ENCODE data around the gene ZFP36. TPM values are rescaled to one million over a fixed set of nuclear protein-coding genes. Genes with fewer than 3 reads are reported as not detected.

The ZFP36 gene
- total RNA-seq, 2 experiments from 2014 or later = 74.6 to 80.3 TPM

DNA sequence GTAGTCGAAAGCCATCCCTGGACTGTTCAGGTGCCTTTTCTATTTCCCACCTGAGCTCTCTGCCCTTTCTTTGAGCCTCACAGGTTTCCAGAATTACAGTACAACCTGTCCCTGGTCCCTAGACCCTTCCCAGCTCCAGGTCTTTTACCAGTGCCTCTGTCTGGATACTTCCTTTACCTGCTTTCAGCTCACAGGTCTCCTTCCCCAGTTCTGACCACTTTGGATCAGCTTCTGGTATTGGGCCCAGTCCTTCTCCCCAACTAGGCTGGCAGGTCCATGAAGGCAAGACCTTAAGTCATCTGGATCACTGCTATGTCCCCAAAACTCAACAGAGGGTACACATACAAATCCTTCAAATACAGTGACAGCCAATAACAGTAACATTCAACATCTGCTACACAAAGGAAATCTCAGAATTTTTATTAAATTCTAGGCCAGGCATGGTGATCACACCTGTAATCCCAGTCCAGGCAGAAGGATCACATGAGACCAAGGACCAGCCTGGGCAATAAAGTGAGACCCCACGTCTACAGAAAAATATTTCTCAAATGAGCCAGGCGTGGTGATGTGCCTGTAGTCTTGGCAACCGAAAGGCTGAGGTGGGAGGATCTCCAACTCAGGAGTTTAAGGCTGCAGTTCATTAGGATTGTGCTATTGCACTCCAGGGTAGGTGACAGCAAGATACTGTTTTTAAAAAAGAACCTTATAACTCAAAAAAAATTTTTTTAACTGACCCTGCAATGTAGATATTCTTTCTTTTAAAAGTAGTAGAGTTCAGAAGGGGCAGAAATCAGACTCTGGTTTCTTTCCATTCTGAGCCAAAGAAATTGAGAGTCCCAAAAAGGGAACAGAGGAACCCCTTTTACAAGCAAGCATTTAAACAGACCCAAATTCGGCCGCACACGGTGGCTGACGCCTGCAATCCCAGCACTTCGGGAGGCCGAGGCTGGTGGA is 27.8 kb downstream of the ZFP36 start:
- Mint-ChIP-seq H3K36me3 (ENCODE audit: low read depth) (peaks cover 37% of the 10 kb centered on the region), H3K4me3 (peak overlapping the region; percentile 100), H3K4me1 (ENCODE audit: low read depth) (peaks cover 48% of the 10 kb centered on the region), H3K27ac (peak overlapping the region; percentile 99), H3K9me3 (no peaks in the 10 kb centered on the region), H3K27me3 (no peaks in the 10 kb centered on the region)
- no peak for DNase-seq
- no peak for TF ChIP-seq CTCF (IDR thresholded peaks at IDR 0.05)
- ATAC-seq = no peak
- POLR2A ChIA-PET = interaction anchor here (0.7 to 5.9 kb wide), 32 partner anchors 7 to 411 kb away, joined by 3 to 137 read pairs (median 6); partner anchors contain the start of genes DLL3, MED29, PAF1 and PLEKHG2
- CTCF ChIA-PET = interaction anchor here (0.9 to 1.6 kb wide), 8 partner anchors 9 to 238 kb away, joined by 3 to 7 read pairs (median 5); partner anchors contain the start of genes MED29, PAF1 and PLEKHG2
- intact Hi-C loops (cut with micrococcal nuclease) = no loop called here

GRCh38 chr19:39435499-39436349 is 29.1 kb downstream of the ZFP36 start, which contains the start of gene RPS16:
Gene RPS16, minus strand, starts transcription at chr19:39435949. Its CDS starts 54 bp downstream, at chr19:39435895.
- CTCF ChIA-PET = interaction anchor here (0.6 to 1.6 kb wide), 15 partner anchors 9 to 237 kb away, joined by 3 to 15 read pairs (median 4); partner anchors contain the start of genes EID2B, PLEKHG2 and SUPT5H
- peak within 1 kb of the TSS; percentile 99 for H3K27ac Mint-ChIP-seq

GRCh38 chr19:39436350-39436716 is 29.7 kb downstream of the ZFP36 start:
- Mint-ChIP-seq H3K4me3 (peak overlapping the region; percentile 100), H3K4me1 (ENCODE audit: low read depth) (peaks cover 42% of the 10 kb centered on the region), H3K27me3 (no peaks in the 10 kb centered on the region), H3K36me3 (ENCODE audit: low read depth) (peaks cover 37% of the 10 kb centered on the region), H3K9me3 (no peaks in the 10 kb centered on the region), H3K27ac (peak overlapping the region; percentile 99)
- DNase-seq (no peak), ATAC-seq (no peak)
- no peak for TF ChIP-seq CTCF (IDR thresholded peaks at IDR 0.05)
- POLR2A ChIA-PET = interaction anchor here (0.5 to 5.9 kb wide), 41 partner anchors 9 to 317 kb away, joined by 3 to 137 read pairs (median 5); partner anchors contain the start of genes EID2, EID2B, GMFG and MED29
- intact Hi-C loops (cut with micrococcal nuclease) = loop anchor here (1.0 kb wide), 1 partner anchor 9 kb away; the partner anchor contains the start of gene SUPT5H
- CTCF ChIA-PET = interaction anchor here (0.6 to 1.6 kb wide), 14 partner anchors 9 to 236 kb away, joined by 3 to 15 read pairs (median 4); partner anchors contain the start of genes EID2B, PLEKHG2 and SUPT5H

More at GRCh38 chr19:39435499-39436349, 29.1 kb downstream of the ZFP36 start, which contains the start of gene RPS16:
- peaks cover 37% of the 10 kb centered on the region for H3K36me3 Mint-ChIP-seq (ENCODE audit: low read depth)
- peaks cover 49% of the 10 kb centered on the region for H3K4me1 Mint-ChIP-seq (ENCODE audit: low read depth)
- intact Hi-C loops (cut with micrococcal nuclease) = loop anchor here (1.0 kb wide), 1 partner anchor 10 kb away; the partner anchor contains the start of gene SUPT5H
- no peak for TF ChIP-seq CTCF (IDR thresholded peaks at IDR 0.05)
- H3K4me3 Mint-ChIP-seq = peak within 1 kb of the TSS; percentile 100
- H3K27me3 Mint-ChIP-seq = no peaks in the 10 kb centered on the region
- POLR2A ChIA-PET = interaction anchor here (0.5 to 5.9 kb wide), 45 partner anchors 9 to 409 kb away, joined by 3 to 137 read pairs (median 4); partner anchors contain the start of genes EID2, EID2B, GMFG and MED29
- ATAC-seq (peak; percentile 92), DNase-seq (peak; percentile 99)
- H3K9me3 Mint-ChIP-seq = no peaks in the 10 kb centered on the region

GRCh38 chr19:39438270-39438934 is 31.8 kb downstream of the ZFP36 start:
- peaks cover 31% of the 10 kb centered on the region for H3K4me1 Mint-ChIP-seq (ENCODE audit: low read depth)
- ChIA-PET POLR2A (interaction anchor here (1.6 kb wide), 1 partner anchor 8 kb away, joined by 4 read pairs; no protein-coding TSS in a partner anchor), CTCF (interaction anchor here (0.9 to 4.1 kb wide), 4 partner anchors 26 to 101 kb away, joined by 4 to 16 read pairs (median 6); partner anchors contain the start of genes EID2B and PLEKHG2)
- H3K27me3 Mint-ChIP-seq = no peaks in the 10 kb centered on the region
- peaks cover 27% of the 10 kb centered on the region for H3K36me3 Mint-ChIP-seq (ENCODE audit: low read depth)
- TF ChIP-seq CTCF (IDR thresholded peaks at IDR 0.05) = no peak
- H3K4me3 Mint-ChIP-seq = no peak overlapping the region
- no peaks in the 10 kb centered on the region for H3K9me3 Mint-ChIP-seq
- intact Hi-C loops (cut with micrococcal nuclease) = no loop called here
- DNase-seq = no peak
- H3K27ac Mint-ChIP-seq = no peak overlapping the region
- ATAC-seq = no peak

Data from activated CD8-positive, alpha-beta T cell treated with anti-CD3 and anti-CD28 coated beads for 36 hours (primary cell).